DND-41 (cell line): ENCODE measurements around the gene L1TD1.

Experiments
- CTCF ChIP-seq: IDR thresholded peaks from 2 replicates; pipeline ENCODE4 v1.5.1; 2012; ENCODE audit warnings: borderline replicate concordance, low read length, moderate library complexity, mild to moderate bottlenecking; ENCODE audit not compliant: poor library complexity, severe bottlenecking; ENCODE audit errors: extremely low read depth
- EZH2 ChIP-seq: IDR thresholded peaks from 3 replicates; pipeline ENCODE4 v1.6.1; 2012; ENCODE audit warnings: borderline replicate concordance, low read depth, mild to moderate bottlenecking, moderate library complexity, low read length, inconsistent platforms; ENCODE audit not compliant: severe bottlenecking

DNA sequence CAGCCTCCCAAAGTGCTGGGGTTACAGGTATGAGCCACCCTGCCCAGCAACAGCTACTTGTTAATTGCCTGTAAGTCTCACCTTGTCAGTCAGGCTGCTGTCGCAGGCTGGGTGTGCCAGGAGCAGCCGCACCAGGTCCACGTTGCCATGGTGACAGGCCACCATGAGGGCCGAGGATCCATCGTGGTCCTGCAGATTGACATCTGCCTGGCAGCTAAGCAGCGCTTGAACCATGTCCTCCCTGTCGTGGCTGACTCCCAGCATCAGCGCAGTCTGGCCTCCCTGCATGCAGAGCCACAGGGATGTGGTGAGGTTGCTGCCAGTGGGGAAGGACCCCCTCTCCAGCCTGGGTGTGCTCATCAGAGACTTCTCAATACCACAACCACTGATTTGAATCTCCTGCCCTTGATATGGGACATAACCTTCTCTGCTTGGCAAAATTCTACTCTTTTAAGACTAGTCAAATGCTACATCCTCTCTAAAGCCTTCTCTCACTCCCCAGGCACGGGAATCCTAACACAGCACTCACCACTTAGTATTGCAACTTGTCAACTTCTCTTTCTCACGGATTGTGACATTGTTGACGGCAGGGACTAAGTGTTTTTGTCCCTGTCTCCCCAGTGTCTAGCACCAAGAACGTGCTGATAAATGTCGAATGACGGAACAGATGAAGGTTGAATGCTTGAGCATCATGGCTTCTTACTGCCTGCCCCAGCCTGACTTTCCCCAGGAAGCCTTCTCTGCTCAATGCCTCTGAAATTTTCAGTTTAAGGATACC is 52.9 kb downstream of the L1TD1 start:
- no peak for TF ChIP-seq CTCF
- TF ChIP-seq EZH2: no peak
